ENCODE results near the gene CBLC. TPM values are rescaled to one million over a fixed set of nuclear protein-coding genes. Genes with fewer than 3 reads are reported as not detected.

The CBLC gene
- total and polyA plus RNA-seq, 2 of the 4 experiments (the other 2 are of a cell fraction): not detected

DNA sequence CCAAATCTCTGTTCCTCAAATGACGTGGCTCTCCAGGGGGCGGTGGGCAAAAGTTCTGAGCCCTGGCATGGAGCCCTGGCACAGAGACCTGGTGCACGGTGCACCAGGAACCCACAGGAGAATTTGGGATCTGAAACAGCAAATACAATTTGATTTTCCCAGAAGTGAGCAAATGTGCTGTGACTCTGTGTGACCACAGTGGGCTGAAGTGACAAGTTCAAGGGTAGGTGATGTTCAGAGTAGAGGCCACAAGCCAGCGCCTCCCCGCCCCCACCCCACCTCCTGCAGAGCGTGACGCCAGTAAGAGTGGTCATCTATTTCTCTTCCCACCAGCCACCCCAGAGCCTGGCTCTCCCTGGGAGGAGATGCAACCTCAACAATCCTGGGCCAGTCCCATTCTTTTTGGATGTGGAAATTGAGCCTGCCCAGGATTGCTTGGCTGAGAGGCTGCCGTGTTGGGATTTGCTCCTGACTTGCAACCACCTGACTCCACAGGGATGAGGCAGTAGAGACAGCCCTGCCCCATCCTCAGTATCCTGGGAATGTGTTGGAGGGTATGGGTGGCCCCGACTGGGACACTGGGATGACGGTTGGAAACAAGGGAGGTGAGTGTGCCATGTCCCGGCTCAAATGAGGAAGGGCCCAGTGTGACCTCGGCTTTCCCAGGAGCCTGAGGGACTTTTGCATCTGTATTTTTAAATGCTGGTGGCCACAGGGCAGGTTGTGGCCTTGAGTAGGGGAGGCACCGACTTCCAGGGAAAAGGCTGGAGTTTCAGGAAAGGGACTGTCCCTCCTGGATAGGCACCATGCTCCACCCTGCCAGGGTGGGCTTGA lies 40.2 kb upstream of the CBLC start (continued):
- TF ChIP-seq RFX5 (IDR thresholded peaks at IDR 0.05; ENCODE audit: low read depth, low read length) (no peak), CHD1 (IDR thresholded peaks at IDR 0.05; ENCODE audit: low read depth, low read length) (no peak)

DNA sequence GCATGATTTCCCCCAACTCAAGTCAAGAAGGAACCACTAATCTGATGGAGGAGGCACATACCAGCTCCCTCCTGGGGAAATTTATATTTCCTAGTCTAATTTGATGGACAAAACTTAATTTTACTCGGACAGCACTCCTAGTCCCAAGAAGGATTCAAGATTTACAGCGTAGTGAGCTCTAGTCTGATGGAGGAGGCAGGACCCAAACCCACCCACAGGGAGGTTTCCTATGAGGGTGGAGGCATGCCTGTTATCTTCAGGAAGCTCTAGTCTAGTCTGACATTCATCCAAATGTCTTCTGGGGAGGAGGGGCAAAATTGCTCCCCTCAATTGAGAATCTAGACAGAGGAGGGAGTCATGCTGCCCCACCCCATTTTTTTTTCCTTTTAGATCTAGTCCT lies 39.6 kb upstream of the CBLC start:
- Histone ChIP-seq H4K20me1 (ENCODE audit: insufficient read depth, low read length) (no peaks in the 10 kb centered on the region), H3K4me1 (ENCODE audit: control insufficient read depth, insufficient read depth, low read length) (peaks cover 29% of the 10 kb centered on the region), H3K4me3 (ENCODE audit: insufficient read depth, low read depth, low read length) (no peak overlapping the region), H4K91ac (ENCODE audit: insufficient read depth, low read depth, low read length) (peak overlapping the region; percentile 42; the same call in 1 of the 2 replicates), H2BK20ac (ENCODE audit: low read depth, low read length) (peak overlapping the region; percentile 56; the same call in 1 of the 2 replicates), H3K56ac (ENCODE audit: extremely low read depth, insufficient read depth, low read length) (no peak overlapping the region), H2AFZ (replicated peaks; ENCODE audit: low read length, poor library complexity) (no peak overlapping the region), H2AK5ac (ENCODE audit: low read depth, low read length) (peak overlapping the region; percentile 86), H3K4ac (ENCODE audit: low read depth, low read length) (peak overlapping the region; percentile 83), H3K9me3 (ENCODE audit: control insufficient read depth, insufficient read depth, low read length) (no peaks in the 10 kb centered on the region), H3K9ac (ENCODE audit: low read depth, low read length) (no peak overlapping the region), H3K18ac (ENCODE audit: low read depth, low read length) (no peak overlapping the region), H3K79me1 (ENCODE audit: low read depth in 1 of 2, low read length in 2 of 2) (peaks cover 0 to 7% of the 10 kb centered on the region in 2 experiments; a peak in 2 of 4 replicates), H4K5ac (ENCODE audit: low read depth, low read length) (no peak overlapping the region), H4K8ac (ENCODE audit: low read depth in 2 of 2, low read length in 2 of 2) (peak overlapping the region; percentile 20; a peak in 2 of 4 replicates), H2AK9ac (replicated peaks; ENCODE audit: low read depth, low read length, poor library complexity) (no peak overlapping the region), H3K27ac (ENCODE audit: insufficient read depth, low read length) (no peak overlapping the region), H2BK120ac (ENCODE audit: low read depth, low read length) (peak overlapping the region; percentile 47), H2BK5ac (ENCODE audit: low read depth, low read length, poor library complexity, severe bottlenecking) (no peak overlapping the region), H2BK15ac (ENCODE audit: low read depth, low read length) (peak overlapping the region; percentile 79; the same call in 2 of the 3 replicates), H3K14ac (replicated peaks; ENCODE audit: low read depth, low read length) (0 out of 2 replicates have a peak overlapping the region, but pooled peaks have one; percentile 39), H3K9me1 (ENCODE audit: insufficient read depth, low read length) (peaks cover 8% of the 10 kb centered on the region), H3K36me3 (ENCODE audit: control insufficient read depth, insufficient read depth, low read length) (no peaks in the 10 kb centered on the region), H3K4me2 (ENCODE audit: low read depth, low read length) (no peak overlapping the region), H3K23ac (ENCODE audit: low read depth, low read length) (no peak overlapping the region), H3K27me3 (ENCODE audit: control insufficient read depth, insufficient read depth, low read length) (no peaks in the 10 kb centered on the region)
- WGBS, 2 experiments (ENCODE audit: extremely low coverage in 2 of 2, insufficient read length in 1 of 2): no CpG with 5 or more reads among the region's 2 CpGs
- ChIA-PET CTCF (no interaction called here), POLR2A (ENCODE audit: unreplicated experiment) (no interaction called here)
- no peak for DNase-seq
- dilution Hi-C loops (cut with HindIII; ENCODE audit: low sequenced_read_pairs, unreplicated experiment) (no loop called here), intact Hi-C loops (cut with micrococcal nuclease) (no loop called here), in situ Hi-C loops (cut with MboI; ENCODE audit: low sequenced_read_pairs) (no loop called here)
- ATAC-seq (ENCODE audit: low read depth): no peak
- no TSS peak for BruUV-seq (replicated peaks)
- no peak for TF ChIP-seq RFX5 (IDR thresholded peaks at IDR 0.05; ENCODE audit: low read depth, low read length)
- TF ChIP-seq, protein P1, sequence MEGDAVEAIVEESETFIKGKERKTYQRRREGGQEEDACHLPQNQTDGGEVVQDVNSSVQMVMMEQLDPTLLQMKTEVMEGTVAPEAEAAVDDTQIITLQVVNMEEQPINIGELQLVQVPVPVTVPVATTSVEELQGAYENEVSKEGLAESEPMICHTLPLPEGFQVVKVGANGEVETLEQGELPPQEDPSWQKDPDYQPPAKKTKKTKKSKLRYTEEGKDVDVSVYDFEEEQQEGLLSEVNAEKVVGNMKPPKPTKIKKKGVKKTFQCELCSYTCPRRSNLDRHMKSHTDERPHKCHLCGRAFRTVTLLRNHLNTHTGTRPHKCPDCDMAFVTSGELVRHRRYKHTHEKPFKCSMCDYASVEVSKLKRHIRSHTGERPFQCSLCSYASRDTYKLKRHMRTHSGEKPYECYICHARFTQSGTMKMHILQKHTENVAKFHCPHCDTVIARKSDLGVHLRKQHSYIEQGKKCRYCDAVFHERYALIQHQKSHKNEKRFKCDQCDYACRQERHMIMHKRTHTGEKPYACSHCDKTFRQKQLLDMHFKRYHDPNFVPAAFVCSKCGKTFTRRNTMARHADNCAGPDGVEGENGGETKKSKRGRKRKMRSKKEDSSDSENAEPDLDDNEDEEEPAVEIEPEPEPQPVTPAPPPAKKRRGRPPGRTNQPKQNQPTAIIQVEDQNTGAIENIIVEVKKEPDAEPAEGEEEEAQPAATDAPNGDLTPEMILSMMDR (conservative IDR thresholded peaks at IDR 0.05; ENCODE audit: low read depth, low read length): no peak
- no peak for TF ChIP-seq SMC3 (IDR thresholded peaks at IDR 0.05; ENCODE audit: low read depth, low read length)
- no peak for TF ChIP-seq NFE2L2 (IDR thresholded peaks at IDR 0.05; ENCODE audit: low read depth, low read length)
- TF ChIP-seq, protein P2, sequence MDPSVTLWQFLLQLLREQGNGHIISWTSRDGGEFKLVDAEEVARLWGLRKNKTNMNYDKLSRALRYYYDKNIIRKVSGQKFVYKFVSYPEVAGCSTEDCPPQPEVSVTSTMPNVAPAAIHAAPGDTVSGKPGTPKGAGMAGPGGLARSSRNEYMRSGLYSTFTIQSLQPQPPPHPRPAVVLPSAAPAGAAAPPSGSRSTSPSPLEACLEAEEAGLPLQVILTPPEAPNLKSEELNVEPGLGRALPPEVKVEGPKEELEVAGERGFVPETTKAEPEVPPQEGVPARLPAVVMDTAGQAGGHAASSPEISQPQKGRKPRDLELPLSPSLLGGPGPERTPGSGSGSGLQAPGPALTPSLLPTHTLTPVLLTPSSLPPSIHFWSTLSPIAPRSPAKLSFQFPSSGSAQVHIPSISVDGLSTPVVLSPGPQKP (IDR thresholded peaks at IDR 0.05; ENCODE audit: borderline replicate concordance, low read depth, low read length): no peak
- TF ChIP-seq BHLHE40 (IDR thresholded peaks at IDR 0.05; ENCODE audit: low read depth, low read length): no peak
- TF ChIP-seq RCOR1 (IDR thresholded peaks at IDR 0.05; ENCODE audit: insufficient replicate concordance, low read length): no peak
- TF ChIP-seq MAZ (IDR thresholded peaks at IDR 0.05; ENCODE audit: borderline replicate concordance, low read depth, low read length): no peak
- no peak for TF ChIP-seq MAFK (IDR thresholded peaks at IDR 0.05; ENCODE audit: low read depth, low read length)
- no peak for TF ChIP-seq MXI1 (IDR thresholded peaks at IDR 0.05; ENCODE audit: borderline replicate concordance, low read depth, low read length)
- no peak for TF ChIP-seq RAD21 (IDR thresholded peaks at IDR 0.05; ENCODE audit: low read length)
- TF ChIP-seq CHD1 (IDR thresholded peaks at IDR 0.05; ENCODE audit: low read depth, low read length): no peak
- no peak for TF ChIP-seq CEBPB (IDR thresholded peaks at IDR 0.05; ENCODE audit: low read depth, low read length)
- no peak for TF ChIP-seq POLR2A (IDR thresholded peaks at IDR 0.05; ENCODE audit: low read depth, low read length)

Measured in IMR-90 (cell line).